HEK293 (cell line): Measurements from ENCODE around the gene MRPS27.

Experiments
- CTCF ChIA-PET: fragments of 350-600 bp; formaldehyde crosslinking; extraction: SDS; loops from one replicate; lab custom pipeline; 2021; ENCODE audit warnings: antibody characterized with exemption; lab: Yijun Ruan, JAX
- POLR2A ChIA-PET: fragments of 300-600 bp; formaldehyde crosslinking; extraction: SDS; loops from one replicate; lab custom pipeline; 2020; ENCODE audit warnings: antibody characterized with exemption, inconsistent platforms; lab: Yijun Ruan, JAX
- H3K27ac ChIP-seq: fragments of 200-500 bp; sonication (Bioruptor generic); 2 replicates; pipeline ENCODE4 v1.5.1; 2014; ENCODE audit warnings: low read depth, low read length, control low read depth, inconsistent platforms; ENCODE audit errors: extremely low read depth
- H3K36me3 ChIP-seq, 2 experiments: fragments of 200-500 bp in 1 of 2; sonication (Bioruptor generic) in 1 of 2; 1 replicate in 1 of 2; 2 replicates in 1 of 2; pipeline ENCODE4 v1.5.1; 2014 to 2017; ENCODE audit warnings: inconsistent platforms in 2 of 2, low read length in 2 of 2; ENCODE audit not compliant: control insufficient read depth in 2 of 2, insufficient read depth in 1 of 2
- H3K4me1 ChIP-seq: fragments of 200-500 bp; sonication (Bioruptor generic); 2 replicates; pipeline ENCODE4 v1.5.1; 2014; ENCODE audit warnings: mild to moderate bottlenecking, low read length, inconsistent platforms; ENCODE audit not compliant: control insufficient read depth, insufficient read depth
- H3K4me3 ChIP-seq: 2 replicates; pipeline ENCODE4 v1.5.1; 2011; ENCODE audit warnings: low read depth, mild to moderate bottlenecking, control low read depth, low read length, moderate library complexity
- H3K9me3 ChIP-seq: fragments of 200-500 bp; sonication (Bioruptor generic); 2 replicates; pipeline ENCODE4 v1.5.1; 2014; ENCODE audit warnings: low read depth, low read length, inconsistent platforms; ENCODE audit not compliant: control insufficient read depth, insufficient read depth
- EGR2 ChIP-seq: fragments of 450-650 bp; formaldehyde crosslinking; IDR thresholded peaks from 2 replicates; pipeline ENCODE4 v1.5.1; 2016; ENCODE audit warnings: low read depth, missing biosample characterization, missing genetic modification characterization
- FEZF1 ChIP-seq: fragments of 450-650 bp; formaldehyde crosslinking; IDR thresholded peaks from 2 replicates; pipeline ENCODE4 v1.5.1; 2016; ENCODE audit warnings: missing biosample characterization, missing genetic modification characterization
- SCRT2 ChIP-seq: fragments of 450-650 bp; formaldehyde crosslinking; IDR thresholded peaks from 2 replicates; pipeline ENCODE4 v1.5.1; 2016; ENCODE audit warnings: missing biosample characterization, missing genetic modification characterization
- SETDB1 ChIP-seq: IDR thresholded peaks from one replicate; pipeline ENCODE4 v1.6.1; 2017; ENCODE audit warnings: mild to moderate bottlenecking, low read length, moderate library complexity, mixed read lengths; ENCODE audit not compliant: insufficient read length
- SP2 ChIP-seq: fragments of 450-650 bp; formaldehyde crosslinking; IDR thresholded peaks from 2 replicates; pipeline ENCODE4 v1.5.1; 2016; ENCODE audit warnings: missing biosample characterization, missing genetic modification characterization
- ZNF10 ChIP-seq: fragments of 450-650 bp; formaldehyde crosslinking; IDR thresholded peaks from 2 replicates; pipeline ENCODE4 v1.5.1; 2017; ENCODE audit warnings: missing biosample characterization, missing genetic modification characterization
- ZNF184 ChIP-seq: fragments of 450-650 bp; IDR thresholded peaks from 2 replicates; pipeline ENCODE4 v1.5.1; 2018; ENCODE audit warnings: missing biosample characterization, mild to moderate bottlenecking, missing genetic modification characterization
- ZNF214 ChIP-seq: fragments of 450-650 bp; formaldehyde crosslinking; IDR thresholded peaks from 2 replicates; pipeline ENCODE4 v1.5.1; 2017; ENCODE audit warnings: missing biosample characterization, mild to moderate bottlenecking, missing genetic modification characterization, borderline replicate concordance
- ZNF221 ChIP-seq: fragments of 450-650 bp; formaldehyde crosslinking; IDR thresholded peaks from 2 replicates; pipeline ENCODE4 v1.5.1; 2017; ENCODE audit warnings: missing biosample characterization, missing genetic modification characterization, borderline replicate concordance
- ZNF248 ChIP-seq: fragments of 450-650 bp; formaldehyde crosslinking; IDR thresholded peaks from 2 replicates; pipeline ENCODE4 v1.5.1; 2017; ENCODE audit warnings: missing biosample characterization, missing genetic modification characterization
- ZNF433 ChIP-seq: fragments of 450-650 bp; formaldehyde crosslinking; IDR thresholded peaks from 2 replicates; pipeline ENCODE4 v1.5.1; 2016; ENCODE audit warnings: missing biosample characterization, missing genetic modification characterization, low read depth
- ZNF514 ChIP-seq: fragments of 450-650 bp; formaldehyde crosslinking; IDR thresholded peaks from 2 replicates; pipeline ENCODE4 v1.5.1; 2016; ENCODE audit warnings: missing biosample characterization, missing genetic modification characterization
- ZNF530 ChIP-seq: fragments of 450-650 bp; formaldehyde crosslinking; IDR thresholded peaks from 2 replicates; pipeline ENCODE4 v1.5.1; 2016; ENCODE audit warnings: low read depth, missing biosample characterization, missing genetic modification characterization
- ZNF701 ChIP-seq: fragments of 450-650 bp; formaldehyde crosslinking; IDR thresholded peaks from 2 replicates; pipeline ENCODE4 v1.5.1; 2016; ENCODE audit warnings: missing biosample characterization, missing genetic modification characterization
- ZNF776 ChIP-seq: fragments of 450-650 bp; formaldehyde crosslinking; IDR thresholded peaks from 2 replicates; pipeline ENCODE4 v1.5.0; 2017; ENCODE audit warnings: missing biosample characterization, missing genetic modification characterization, borderline replicate concordance
- ZSCAN30 ChIP-seq: fragments of 450-650 bp; IDR thresholded peaks from 2 replicates; pipeline ENCODE4 v1.5.1; 2018; ENCODE audit warnings: missing biosample characterization, mild to moderate bottlenecking, missing genetic modification characterization, moderate library complexity
- TF ChIP-seq, protein P1 (sequence below): fragments of 450-650 bp; IDR thresholded peaks from 2 replicates; pipeline ENCODE4 v1.5.1; 2018; ENCODE audit warnings: missing biosample characterization, mild to moderate bottlenecking, missing genetic modification characterization
- TF ChIP-seq, protein P2 (sequence below): fragments of 450-650 bp; formaldehyde crosslinking; IDR thresholded peaks from 2 replicates; pipeline ENCODE4 v1.5.1; 2016; ENCODE audit warnings: missing biosample characterization, missing genetic modification characterization
- TF ChIP-seq, protein P3 (sequence below): fragments of 450-650 bp; formaldehyde crosslinking; IDR thresholded peaks from 2 replicates; pipeline ENCODE4 v1.5.1; 2017; ENCODE audit warnings: missing biosample characterization, missing genetic modification characterization

MRPS27 gene

DNA sequence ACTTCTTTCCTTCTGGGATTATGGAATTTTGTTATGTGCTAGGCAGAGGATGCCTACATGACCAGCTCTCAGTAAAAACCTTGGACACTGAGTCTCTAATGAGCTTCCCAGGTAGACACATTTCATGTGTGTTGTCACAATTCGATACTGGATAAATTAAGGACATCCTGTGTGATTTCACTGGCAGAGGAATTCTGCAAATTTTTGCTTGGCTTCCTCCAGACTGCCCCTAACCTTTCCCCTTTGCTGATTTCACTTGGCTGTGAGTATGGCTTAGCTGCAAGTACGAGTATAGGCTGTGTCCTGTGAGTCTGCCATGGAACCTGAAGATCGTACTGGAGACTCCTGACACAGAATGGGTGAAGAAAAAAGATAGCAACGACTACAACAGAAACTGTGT, 47.6 kb downstream of the MRPS27 start:
- Histone ChIP-seq H3K4me3 (no peak overlapping the region), H3K27ac (no peak overlapping the region), H3K9me3 (no peaks in the 10 kb centered on the region), H3K4me1 (peaks cover 21% of the 10 kb centered on the region), H3K36me3 (no peaks in the 10 kb centered on the region; a peak in 2 of 3 replicates)
- ChIA-PET CTCF (interaction anchor here (0.5 to 1.6 kb wide), 2 partner anchors 36 to 68 kb away, joined by 4 to 5 read pairs; no protein-coding TSS in a partner anchor), POLR2A (no interaction called here)
- TF ChIP-seq ZNF10 (tag by site-specific recombination) (no peak), ZNF530 (peak; percentile 76; the same call in 1 of the 2 replicates)

DNA sequence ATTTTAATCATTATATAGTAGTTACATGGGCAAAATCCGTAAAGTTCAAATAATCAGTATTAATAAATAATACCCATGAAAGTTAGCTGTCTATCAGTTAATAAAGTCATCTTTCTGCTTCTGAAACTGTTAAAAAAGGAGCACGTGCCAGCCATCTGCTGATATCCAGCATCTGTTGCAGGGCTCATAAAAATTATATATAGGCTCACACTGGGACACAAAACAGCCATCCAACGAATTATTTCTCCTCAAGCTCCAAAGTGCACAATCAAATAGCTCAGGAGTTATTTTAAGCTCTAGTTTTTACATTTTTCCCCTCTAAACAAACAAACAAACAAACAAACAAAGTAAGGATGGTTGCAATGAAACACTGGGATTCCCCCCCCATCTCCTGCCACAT, 48.3 kb downstream of the MRPS27 start:
- Histone ChIP-seq H3K36me3 (no peaks in the 10 kb centered on the region; a peak in 2 of 3 replicates), H3K27ac (no peak overlapping the region), H3K4me1 (peaks cover 28% of the 10 kb centered on the region), H3K4me3 (no peak overlapping the region), H3K9me3 (no peaks in the 10 kb centered on the region)
- CTCF ChIA-PET: no interaction called here
- POLR2A ChIA-PET: no interaction called here
- TF ChIP-seq ZSCAN30 (tag by site-specific recombination) (no peak), ZNF184 (tag by site-specific recombination) (no peak), SCRT2 (tag by site-specific recombination) (no peak; the same call in 1 of the 2 replicates), ZNF248 (no peak), ZNF701 (tag by site-specific recombination) (no peak), FEZF1 (tag by site-specific recombination) (peak; percentile 54), EGR2 (tag by site-specific recombination) (no peak), SETDB1 (no peak), ZNF514 (no peak), ZNF221 (tag by site-specific recombination) (no peak), ZNF530 (no peak), ZNF433 (no peak)
- TF ChIP-seq, protein P1, sequence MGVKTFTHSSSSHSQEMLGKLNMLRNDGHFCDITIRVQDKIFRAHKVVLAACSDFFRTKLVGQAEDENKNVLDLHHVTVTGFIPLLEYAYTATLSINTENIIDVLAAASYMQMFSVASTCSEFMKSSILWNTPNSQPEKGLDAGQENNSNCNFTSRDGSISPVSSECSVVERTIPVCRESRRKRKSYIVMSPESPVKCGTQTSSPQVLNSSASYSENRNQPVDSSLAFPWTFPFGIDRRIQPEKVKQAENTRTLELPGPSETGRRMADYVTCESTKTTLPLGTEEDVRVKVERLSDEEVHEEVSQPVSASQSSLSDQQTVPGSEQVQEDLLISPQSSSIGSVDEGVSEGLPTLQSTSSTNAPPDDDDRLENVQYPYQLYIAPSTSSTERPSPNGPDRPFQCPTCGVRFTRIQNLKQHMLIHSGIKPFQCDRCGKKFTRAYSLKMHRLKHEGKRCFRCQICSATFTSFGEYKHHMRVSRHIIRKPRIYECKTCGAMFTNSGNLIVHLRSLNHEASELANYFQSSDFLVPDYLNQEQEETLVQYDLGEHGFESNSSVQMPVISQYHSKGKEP (tag by site-specific recombination): 0 out of 2 replicates have a peak, but pooled peaks have one; percentile 6
- TF ChIP-seq, protein P2, sequence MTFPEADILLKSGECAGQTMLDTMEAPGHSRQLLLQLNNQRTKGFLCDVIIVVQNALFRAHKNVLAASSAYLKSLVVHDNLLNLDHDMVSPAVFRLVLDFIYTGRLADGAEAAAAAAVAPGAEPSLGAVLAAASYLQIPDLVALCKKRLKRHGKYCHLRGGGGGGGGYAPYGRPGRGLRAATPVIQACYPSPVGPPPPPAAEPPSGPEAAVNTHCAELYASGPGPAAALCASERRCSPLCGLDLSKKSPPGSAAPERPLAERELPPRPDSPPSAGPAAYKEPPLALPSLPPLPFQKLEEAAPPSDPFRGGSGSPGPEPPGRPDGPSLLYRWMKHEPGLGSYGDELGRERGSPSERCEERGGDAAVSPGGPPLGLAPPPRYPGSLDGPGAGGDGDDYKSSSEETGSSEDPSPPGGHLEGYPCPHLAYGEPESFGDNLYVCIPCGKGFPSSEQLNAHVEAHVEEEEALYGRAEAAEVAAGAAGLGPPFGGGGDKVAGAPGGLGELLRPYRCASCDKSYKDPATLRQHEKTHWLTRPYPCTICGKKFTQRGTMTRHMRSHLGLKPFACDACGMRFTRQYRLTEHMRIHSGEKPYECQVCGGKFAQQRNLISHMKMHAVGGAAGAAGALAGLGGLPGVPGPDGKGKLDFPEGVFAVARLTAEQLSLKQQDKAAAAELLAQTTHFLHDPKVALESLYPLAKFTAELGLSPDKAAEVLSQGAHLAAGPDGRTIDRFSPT: no peak
- TF ChIP-seq, protein P3, sequence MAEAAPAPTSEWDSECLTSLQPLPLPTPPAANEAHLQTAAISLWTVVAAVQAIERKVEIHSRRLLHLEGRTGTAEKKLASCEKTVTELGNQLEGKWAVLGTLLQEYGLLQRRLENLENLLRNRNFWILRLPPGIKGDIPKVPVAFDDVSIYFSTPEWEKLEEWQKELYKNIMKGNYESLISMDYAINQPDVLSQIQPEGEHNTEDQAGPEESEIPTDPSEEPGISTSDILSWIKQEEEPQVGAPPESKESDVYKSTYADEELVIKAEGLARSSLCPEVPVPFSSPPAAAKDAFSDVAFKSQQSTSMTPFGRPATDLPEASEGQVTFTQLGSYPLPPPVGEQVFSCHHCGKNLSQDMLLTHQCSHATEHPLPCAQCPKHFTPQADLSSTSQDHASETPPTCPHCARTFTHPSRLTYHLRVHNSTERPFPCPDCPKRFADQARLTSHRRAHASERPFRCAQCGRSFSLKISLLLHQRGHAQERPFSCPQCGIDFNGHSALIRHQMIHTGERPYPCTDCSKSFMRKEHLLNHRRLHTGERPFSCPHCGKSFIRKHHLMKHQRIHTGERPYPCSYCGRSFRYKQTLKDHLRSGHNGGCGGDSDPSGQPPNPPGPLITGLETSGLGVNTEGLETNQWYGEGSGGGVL (tag by site-specific recombination): no peak

DNA sequence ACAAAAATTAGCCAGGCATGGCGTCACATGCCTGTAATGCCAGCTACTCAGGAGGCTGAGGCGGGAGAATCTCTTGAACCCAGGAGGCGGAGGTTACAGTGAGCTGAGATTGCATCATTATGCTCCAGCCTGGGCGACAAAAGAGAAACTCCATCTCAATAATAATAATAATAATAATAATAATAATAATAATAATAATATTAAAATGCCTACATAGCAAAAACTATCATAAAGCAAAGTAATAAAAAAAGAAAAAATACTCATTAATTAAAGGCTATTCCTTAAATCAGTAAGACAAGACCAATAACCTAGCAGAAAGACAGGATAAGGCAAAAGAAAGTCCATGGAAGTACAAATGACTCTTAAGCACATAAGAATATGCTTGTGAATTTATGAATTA, 50.0 kb downstream of the MRPS27 start:
- Histone ChIP-seq H3K36me3 (no peaks in the 10 kb centered on the region; a peak in 1 of 3 replicates), H3K4me1 (peaks cover 39% of the 10 kb centered on the region), H3K9me3 (no peaks in the 10 kb centered on the region), H3K4me3 (no peak overlapping the region), H3K27ac (no peak overlapping the region)
- ChIA-PET CTCF (interaction anchor here (0.8 to 2.6 kb wide), 10 partner anchors 11 to 186 kb away, joined by 3 to 18 read pairs (median 6); no protein-coding TSS in a partner anchor), POLR2A (no interaction called here)
- TF ChIP-seq SP2 (tag by site-specific recombination) (no peak), ZNF214 (no peak), ZNF776 (tag by site-specific recombination) (no peak)
